SK-N-SH (cell line): ENCODE data around the gene RAB42. TPM values are rescaled to one million over a fixed set of nuclear protein-coding genes. Genes with fewer than 3 reads are reported as not detected.

Experiments
- CTCF ChIA-PET: fragments of 300-600, 350-600 bp; formaldehyde crosslinking; extraction: SDS; loops from one replicate; lab custom pipeline; 2021; lab: Yijun Ruan, JAX
- POLR2A ChIA-PET: fragments of 350-600 bp; sonication (Branson Sonifier 250); formaldehyde crosslinking; extraction: SDS; loops from one replicate; lab custom pipeline; 2020; ENCODE audit warnings: antibody characterized with exemption, inconsistent platforms; lab: Yijun Ruan, JAX
- DNase-seq: peaks from one replicate; pipeline ENCODE4 v3.0.0; 2012
- H2AFZ ChIP-seq: fragments of 200-600 bp; sonication (generic); 2 replicates; pipeline ENCODE4 v1.8.1; 2016; ENCODE audit warnings: antibody characterized with exemption, mild to moderate bottlenecking, low read depth
- H3F3A ChIP-seq: fragments of 200-600 bp; sonication (generic); replicated peaks from 2 replicates; pipeline ENCODE3; 2016; ENCODE audit warnings: antibody characterized with exemption, mild to moderate bottlenecking; ENCODE audit not compliant: insufficient read depth
- H3K27ac ChIP-seq, 2 experiments: fragments of 200-500 bp in 1 of 2; fragments of 200-600 bp in 1 of 2; sonication (Bioruptor generic) in 1 of 2; sonication (generic), shearing (Covaris generic) in 1 of 2; 2 replicates each; pipeline versions ENCODE4 v1.5.1 to v1.6.1; 2014 to 2016; ENCODE audit warnings: low read depth in 2 of 2, inconsistent platforms in 1 of 2, low read length in 1 of 2, mild to moderate bottlenecking in 1 of 2, mixed read lengths in 1 of 2
- H3K27me3 ChIP-seq: fragments of 200-600 bp; sonication (generic), shearing (Covaris generic); 2 replicates; pipeline ENCODE4 v1.6.1; 2016; ENCODE audit warnings: mixed run types; ENCODE audit not compliant: insufficient read depth
- H3K36me3 ChIP-seq, 2 experiments: fragments of 200-500 bp in 1 of 2; fragments of 200-600 bp in 1 of 2; sonication (Bioruptor generic) in 1 of 2; sonication (generic) in 1 of 2; replicated peaks in 1 of 2; 2 replicates each; pipeline versions ENCODE3 to v1.5.1; 2014 to 2016; ENCODE audit warnings: low read length in 1 of 2, mild to moderate bottlenecking in 1 of 2; ENCODE audit not compliant: insufficient read depth in 2 of 2, control insufficient read depth in 1 of 2
- H3K4me1 ChIP-seq, 2 experiments: fragments of 200-500 bp in 1 of 2; fragments of 200-600 bp in 1 of 2; sonication (Bioruptor generic) in 1 of 2; sonication (generic), shearing (Covaris generic) in 1 of 2; 2 replicates each; pipeline versions ENCODE4 v1.5.1 to v1.6.1; 2014 to 2016; ENCODE audit warnings: low read depth in 1 of 2, low read length in 1 of 2, mixed run types in 1 of 2; ENCODE audit not compliant: insufficient read depth in 2 of 2, control insufficient read depth in 1 of 2
- H3K4me2 ChIP-seq: fragments of 200-600 bp; sonication (generic), shearing (Covaris generic); 2 replicates; pipeline ENCODE4 v1.6.1; 2017; ENCODE audit warnings: mixed run types
- H3K4me3 ChIP-seq, 2 experiments: fragments of 200-500 bp in 1 of 2; fragments of 200-600 bp in 1 of 2; sonication (Bioruptor generic) in 1 of 2; sonication (generic), shearing (Covaris generic) in 1 of 2; 2 replicates each; pipeline versions ENCODE4 v1.5.1 to v1.8.1; 2014 to 2016; ENCODE audit warnings: low read depth in 2 of 2, inconsistent platforms in 1 of 2, low read length in 1 of 2, mild to moderate bottlenecking in 1 of 2, mixed read lengths in 1 of 2, moderate library complexity in 1 of 2
- H3K79me2 ChIP-seq: fragments of 200-600 bp; sonication (generic); 2 replicates; pipeline ENCODE4 v1.8.1; 2017; ENCODE audit warnings: mild to moderate bottlenecking; ENCODE audit not compliant: insufficient read depth
- H3K9ac ChIP-seq: fragments of 200-600 bp; sonication (generic); 2 replicates; pipeline ENCODE4 v1.6.1; 2017; ENCODE audit warnings: mixed run types
- H3K9me2 ChIP-seq: fragments of 200-600 bp; sonication (generic); 2 replicates; pipeline ENCODE4 v1.6.1; 2017; ENCODE audit warnings: mixed run types
- H3K9me3 ChIP-seq: fragments of 200-600 bp; sonication (generic); 2 replicates; pipeline ENCODE4 v1.6.1; 2017; ENCODE audit warnings: mixed run types, mild to moderate bottlenecking, moderate library complexity
- H4K20me1 ChIP-seq: fragments of 200-600 bp; sonication (generic); 2 replicates; pipeline ENCODE4 v1.6.1; 2017; ENCODE audit warnings: mild to moderate bottlenecking, mixed run types; ENCODE audit not compliant: insufficient read depth
- EP300 ChIP-seq, 2 experiments: IDR thresholded peaks; 2 replicates each; pipeline versions ENCODE4 v1.4.0 to v1.6.1; 2012; ENCODE audit warnings: borderline replicate concordance in 1 of 2, low read depth in 1 of 2, low read length in 1 of 2
- FOSL2 ChIP-seq: IDR thresholded peaks from 2 replicates; pipeline ENCODE4 v1.4.0; 2012; ENCODE audit warnings: low read depth, mild to moderate bottlenecking, moderate library complexity, borderline replicate concordance
- FOXJ3 ChIP-seq: sonication (generic); formaldehyde crosslinking; IDR thresholded peaks from 2 replicates; pipeline ENCODE4 v1.5.1; 2020; ENCODE audit warnings: mild to moderate bottlenecking, missing genetic modification reagents
- GABPA ChIP-seq: IDR thresholded peaks from 2 replicates; pipeline ENCODE4 v1.4.0; 2012; ENCODE audit warnings: low read depth, mild to moderate bottlenecking
- MEF2A ChIP-seq: IDR thresholded peaks from 2 replicates; pipeline ENCODE4 v1.4.0; 2012; ENCODE audit warnings: low read depth, borderline replicate concordance
- NRF1 ChIP-seq: IDR thresholded peaks from 2 replicates; pipeline ENCODE4 v1.6.1; 2012; ENCODE audit warnings: low read depth, mild to moderate bottlenecking, low read length
- POLR2AphosphoS5 ChIP-seq: IDR thresholded peaks from 2 replicates; pipeline ENCODE4 v1.6.1; 2012; ENCODE audit warnings: low read depth, low read length
- RFX5 ChIP-seq: IDR thresholded peaks from 2 replicates; pipeline ENCODE4 v1.6.1; 2012; ENCODE audit warnings: mild to moderate bottlenecking, improper control_type of control experiment, low read length
- SMC3 ChIP-seq: IDR thresholded peaks from 2 replicates; pipeline ENCODE4 v1.6.1; 2012; ENCODE audit warnings: low read depth, low read length, improper control_type of control experiment
- YY1 ChIP-seq: IDR thresholded peaks from 2 replicates; pipeline ENCODE4 v1.4.0; 2012; ENCODE audit warnings: low read depth, mild to moderate bottlenecking
- WGBS: methylation state at CpG from one replicate; pipeline ENCODE4 v1.1.6; 2017; ENCODE audit warnings: low lambda C conversion rate; 5-methylcytosine and 5-hydroxymethylcytosine counted together
- polyA plus RNA-seq, 3 experiments: library from polyadenylated mRNA; depleted of rRNA; stranded (reverse); fragments of >200 nt; gene quantifications; 2 replicates each; pipeline ENCODE4 v1.2.3, GENCODE V29; 2012
- TF ChIP-seq, protein P1 (sequence below): fragments of 150-350 bp; IDR thresholded peaks from 2 replicates; pipeline ENCODE4 v1.6.1; 2017; ENCODE audit warnings: antibody characterized with exemption, low read length, low read depth, borderline replicate concordance
- TF ChIP-seq, protein P2 (sequence below): IDR thresholded peaks from 2 replicates; pipeline ENCODE4 v1.4.0; 2012; ENCODE audit warnings: low read depth, borderline replicate concordance
- TF ChIP-seq, protein P3 (sequence below): IDR thresholded peaks from 2 replicates; pipeline ENCODE4 v1.4.0; 2012; ENCODE audit warnings: low read depth, borderline replicate concordance
- TF ChIP-seq, protein P4 (sequence below): IDR thresholded peaks from 2 replicates; pipeline ENCODE4 v1.6.1; 2012; ENCODE audit warnings: mild to moderate bottlenecking, low read depth, low read length, moderate library complexity

Gene RAB42
- polyA plus RNA-seq, 1 of the 3 experiments (the other 2 are of a cell fraction), result 4.6 TPM

DNA sequence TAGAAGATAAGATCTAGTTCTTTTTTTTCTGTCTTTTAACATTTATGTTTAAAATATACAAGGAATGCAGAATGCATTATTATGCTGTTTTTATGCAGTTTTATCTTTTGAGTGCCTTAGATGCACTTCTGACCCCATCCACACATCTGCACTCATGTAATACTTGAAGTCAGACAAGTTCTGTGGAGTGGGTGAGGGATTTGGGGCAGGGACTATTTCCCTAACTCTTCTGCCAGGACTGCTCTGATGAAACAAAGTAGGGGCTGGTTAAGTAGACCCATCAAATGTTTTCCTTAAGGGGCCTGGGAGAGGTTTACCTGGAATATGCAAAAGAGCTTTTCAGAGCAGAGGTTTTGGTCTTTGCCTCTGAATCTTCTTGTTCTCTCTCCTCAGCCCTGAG is 27.8 kb upstream of the RAB42 start:
- no peaks in the 10 kb centered on the region for H3K4me1 ChIP-seq
- H3K4me2 ChIP-seq, result no peak overlapping the region
- no peak for TF ChIP-seq YY1
- TF ChIP-seq, protein P1, sequence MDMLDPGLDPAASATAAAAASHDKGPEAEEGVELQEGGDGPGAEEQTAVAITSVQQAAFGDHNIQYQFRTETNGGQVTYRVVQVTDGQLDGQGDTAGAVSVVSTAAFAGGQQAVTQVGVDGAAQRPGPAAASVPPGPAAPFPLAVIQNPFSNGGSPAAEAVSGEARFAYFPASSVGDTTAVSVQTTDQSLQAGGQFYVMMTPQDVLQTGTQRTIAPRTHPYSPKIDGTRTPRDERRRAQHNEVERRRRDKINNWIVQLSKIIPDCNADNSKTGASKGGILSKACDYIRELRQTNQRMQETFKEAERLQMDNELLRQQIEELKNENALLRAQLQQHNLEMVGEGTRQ, result no peak
- TF ChIP-seq, all 33 proteins: peak for 0
- H3K27me3 ChIP-seq, result no peaks in the 10 kb centered on the region
- no peak for DNase-seq
- no peaks in the 10 kb centered on the region for H3K9me2 ChIP-seq
- H3F3A ChIP-seq, result peaks cover 18% of the 10 kb centered on the region
- H3K9me3 ChIP-seq, result no peaks in the 10 kb centered on the region
- H3K36me3 ChIP-seq, result peaks cover 40 to 50% of the 10 kb centered on the region in 2 experiments
- no peak overlapping the region for H3K27ac ChIP-seq
- H3K79me2 ChIP-seq, result no peaks in the 10 kb centered on the region
- no peak overlapping the region for H3K4me3 ChIP-seq
- POLR2A ChIA-PET, result no interaction called here
- no peaks in the 10 kb centered on the region for H4K20me1 ChIP-seq
- CTCF ChIA-PET, result interaction anchor here (0.6 to 1.1 kb wide), 2 partner anchors 155 to 204 kb away, joined by 3 to 4 read pairs; no protein-coding TSS in a partner anchor
- no peak overlapping the region for H2AFZ ChIP-seq
- H3K9ac ChIP-seq, result no peak overlapping the region

DNA sequence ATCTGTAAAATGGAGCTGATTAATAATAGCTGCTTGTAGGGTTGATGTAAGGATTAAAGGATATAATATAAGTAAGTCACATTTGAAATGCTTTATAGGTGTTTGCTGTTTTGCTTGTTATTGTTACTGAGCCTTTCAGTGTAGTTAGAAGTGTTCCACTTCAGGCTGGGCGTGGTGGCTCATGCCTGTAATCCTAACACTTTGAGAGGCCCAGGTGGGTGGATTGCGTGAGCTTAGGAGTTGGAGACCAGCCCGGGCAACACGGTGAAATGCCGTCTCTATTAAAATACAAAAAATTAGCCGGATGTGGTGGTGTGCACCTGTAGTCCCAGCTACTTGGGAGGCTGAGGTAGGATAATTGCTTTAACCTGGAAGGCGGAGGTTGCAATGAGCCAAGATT is 27.0 kb upstream of the RAB42 start:
- Histone ChIP-seq H3K27me3 (no peaks in the 10 kb centered on the region), H4K20me1 (no peaks in the 10 kb centered on the region), H3K4me2 (no peak overlapping the region), H3K79me2 (no peaks in the 10 kb centered on the region), H2AFZ (no peak overlapping the region), H3K9me3 (no peaks in the 10 kb centered on the region), H3F3A (peaks cover 18% of the 10 kb centered on the region), H3K4me3 (no peak overlapping the region), H3K36me3 (peaks cover 40 to 45% of the 10 kb centered on the region in 2 experiments), H3K4me1 (no peaks in the 10 kb centered on the region), H3K27ac (no peak overlapping the region), H3K9ac (no peak overlapping the region), H3K9me2 (no peaks in the 10 kb centered on the region)
- CTCF ChIA-PET, result interaction anchor here (0.7 to 1.1 kb wide), 2 partner anchors 16 to 156 kb away, joined by 3 to 5 read pairs; no protein-coding TSS in a partner anchor
- 98% methylated on average over 7 of the region's 7 CpGs for WGBS
- POLR2A ChIA-PET, result interaction anchor here (2.1 kb wide), 1 partner anchor 17 kb away, joined by 8 read pairs; no protein-coding TSS in a partner anchor
- DNase-seq, result no peak
- no peak for TF ChIP-seq NRF1
- TF ChIP-seq, protein P2, sequence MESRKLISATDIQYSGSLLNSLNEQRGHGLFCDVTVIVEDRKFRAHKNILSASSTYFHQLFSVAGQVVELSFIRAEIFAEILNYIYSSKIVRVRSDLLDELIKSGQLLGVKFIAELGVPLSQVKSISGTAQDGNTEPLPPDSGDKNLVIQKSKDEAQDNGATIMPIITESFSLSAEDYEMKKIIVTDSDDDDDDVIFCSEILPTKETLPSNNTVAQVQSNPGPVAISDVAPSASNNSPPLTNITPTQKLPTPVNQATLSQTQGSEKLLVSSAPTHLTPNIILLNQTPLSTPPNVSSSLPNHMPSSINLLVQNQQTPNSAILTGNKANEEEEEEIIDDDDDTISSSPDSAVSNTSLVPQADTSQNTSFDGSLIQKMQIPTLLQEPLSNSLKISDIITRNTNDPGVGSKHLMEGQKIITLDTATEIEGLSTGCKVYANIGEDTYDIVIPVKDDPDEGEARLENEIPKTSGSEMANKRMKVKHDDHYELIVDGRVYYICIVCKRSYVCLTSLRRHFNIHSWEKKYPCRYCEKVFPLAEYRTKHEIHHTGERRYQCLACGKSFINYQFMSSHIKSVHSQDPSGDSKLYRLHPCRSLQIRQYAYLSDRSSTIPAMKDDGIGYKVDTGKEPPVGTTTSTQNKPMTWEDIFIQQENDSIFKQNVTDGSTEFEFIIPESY, result no peak
- TF ChIP-seq SMC3, result no peak
- no peak for TF ChIP-seq MEF2A
- no peak for TF ChIP-seq FOSL2
- no peak for TF ChIP-seq GABPA
- TF ChIP-seq, protein P3, sequence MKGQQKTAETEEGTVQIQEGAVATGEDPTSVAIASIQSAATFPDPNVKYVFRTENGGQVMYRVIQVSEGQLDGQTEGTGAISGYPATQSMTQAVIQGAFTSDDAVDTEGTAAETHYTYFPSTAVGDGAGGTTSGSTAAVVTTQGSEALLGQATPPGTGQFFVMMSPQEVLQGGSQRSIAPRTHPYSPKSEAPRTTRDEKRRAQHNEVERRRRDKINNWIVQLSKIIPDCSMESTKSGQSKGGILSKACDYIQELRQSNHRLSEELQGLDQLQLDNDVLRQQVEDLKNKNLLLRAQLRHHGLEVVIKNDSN, result no peak
- no peak for TF ChIP-seq RFX5
- TF ChIP-seq, protein P4, sequence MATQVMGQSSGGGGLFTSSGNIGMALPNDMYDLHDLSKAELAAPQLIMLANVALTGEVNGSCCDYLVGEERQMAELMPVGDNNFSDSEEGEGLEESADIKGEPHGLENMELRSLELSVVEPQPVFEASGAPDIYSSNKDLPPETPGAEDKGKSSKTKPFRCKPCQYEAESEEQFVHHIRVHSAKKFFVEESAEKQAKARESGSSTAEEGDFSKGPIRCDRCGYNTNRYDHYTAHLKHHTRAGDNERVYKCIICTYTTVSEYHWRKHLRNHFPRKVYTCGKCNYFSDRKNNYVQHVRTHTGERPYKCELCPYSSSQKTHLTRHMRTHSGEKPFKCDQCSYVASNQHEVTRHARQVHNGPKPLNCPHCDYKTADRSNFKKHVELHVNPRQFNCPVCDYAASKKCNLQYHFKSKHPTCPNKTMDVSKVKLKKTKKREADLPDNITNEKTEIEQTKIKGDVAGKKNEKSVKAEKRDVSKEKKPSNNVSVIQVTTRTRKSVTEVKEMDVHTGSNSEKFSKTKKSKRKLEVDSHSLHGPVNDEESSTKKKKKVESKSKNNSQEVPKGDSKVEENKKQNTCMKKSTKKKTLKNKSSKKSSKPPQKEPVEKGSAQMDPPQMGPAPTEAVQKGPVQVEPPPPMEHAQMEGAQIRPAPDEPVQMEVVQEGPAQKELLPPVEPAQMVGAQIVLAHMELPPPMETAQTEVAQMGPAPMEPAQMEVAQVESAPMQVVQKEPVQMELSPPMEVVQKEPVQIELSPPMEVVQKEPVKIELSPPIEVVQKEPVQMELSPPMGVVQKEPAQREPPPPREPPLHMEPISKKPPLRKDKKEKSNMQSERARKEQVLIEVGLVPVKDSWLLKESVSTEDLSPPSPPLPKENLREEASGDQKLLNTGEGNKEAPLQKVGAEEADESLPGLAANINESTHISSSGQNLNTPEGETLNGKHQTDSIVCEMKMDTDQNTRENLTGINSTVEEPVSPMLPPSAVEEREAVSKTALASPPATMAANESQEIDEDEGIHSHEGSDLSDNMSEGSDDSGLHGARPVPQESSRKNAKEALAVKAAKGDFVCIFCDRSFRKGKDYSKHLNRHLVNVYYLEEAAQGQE, result no peak
- no peak for TF ChIP-seq POLR2AphosphoS5
- TF ChIP-seq EP300 (IDR thresholded peaks at IDR 0.05; ENCODE audit: borderline replicate concordance in 1 of 2, low read depth in 1 of 2, low read length in 1 of 2), result no peak
- no peak for TF ChIP-seq FOXJ3 (CRISPR knock-in tag)
